NCI-H187 (cell line): ENCODE results near the gene IQGAP2.

ENCODE experiments used
- DNase-seq, 2 experiments: peaks; one replicate each; lab custom pipeline; 2025; lab: John Stamatoyannopoulos, UW

The IQGAP2 gene

DNA sequence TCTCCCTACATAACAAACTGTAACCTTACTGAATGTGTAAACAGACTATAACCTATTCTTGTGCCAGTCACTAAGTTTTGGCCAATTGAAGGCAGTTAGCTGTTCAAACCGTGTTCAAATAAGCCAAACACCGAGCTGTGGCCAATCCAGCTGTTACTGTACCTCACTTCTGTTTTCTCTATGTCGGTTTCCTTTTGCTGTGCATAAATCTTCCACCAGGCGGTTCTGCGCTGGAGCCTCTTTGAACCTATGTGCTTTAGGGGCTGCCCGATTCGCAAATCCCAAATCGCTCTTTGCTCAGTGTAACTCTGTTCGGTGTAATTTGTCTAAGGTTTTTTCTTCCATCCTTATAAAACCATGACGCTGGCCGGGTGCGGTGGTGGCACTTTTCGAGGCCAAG is 344.6 kb downstream of the IQGAP2 start:
- DNase-seq: no peak

GRCh38 chr5:76751291-76751690 is 348.2 kb downstream of the IQGAP2 start:
- no peak for DNase-seq

GRCh38 chr5:76754668-76755078 is 351.6 kb downstream of the IQGAP2 start:
- DNase-seq: peak; percentile 15 to 35

DNA sequence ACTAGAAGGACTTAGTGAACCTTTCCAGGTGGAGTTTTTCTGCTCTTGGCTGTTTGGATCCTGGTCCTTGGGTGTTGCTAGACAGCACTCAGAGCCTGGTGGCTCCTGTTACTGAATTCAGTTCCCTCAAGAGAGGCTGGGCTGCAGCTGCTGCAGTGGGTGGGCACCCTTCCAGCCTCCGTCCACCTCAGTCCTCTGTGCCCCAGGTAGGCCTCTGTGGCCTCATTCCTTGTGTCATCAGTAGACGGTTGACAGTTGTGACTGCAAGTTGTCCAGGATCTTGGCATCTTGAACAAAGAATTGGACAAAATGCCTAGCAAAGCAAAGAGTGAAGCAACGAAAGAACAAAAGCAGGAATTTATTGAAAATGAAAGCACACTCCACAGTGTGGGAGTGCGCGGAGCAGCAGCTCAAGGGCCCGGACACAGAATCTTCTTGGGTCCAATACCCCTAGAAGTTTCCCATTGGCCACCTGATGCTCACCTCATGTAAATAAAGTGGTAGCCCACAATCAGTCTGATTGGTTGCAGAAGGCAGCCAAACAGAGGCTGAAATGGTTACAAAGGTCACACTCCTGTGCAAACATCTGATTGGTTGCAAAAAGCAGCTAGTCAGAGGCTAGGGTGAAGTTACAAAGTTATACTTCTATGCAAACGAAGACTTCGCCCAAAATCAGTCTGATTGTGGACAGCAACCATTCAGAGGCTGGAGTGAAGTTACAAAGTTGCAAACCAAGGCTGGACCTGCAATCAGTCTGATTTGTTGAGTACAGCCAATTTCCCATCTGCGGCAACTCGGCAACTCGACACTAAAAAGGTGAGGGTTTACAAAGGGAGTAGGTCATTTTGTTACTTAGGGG is 352.9 kb downstream of the IQGAP2 start:
- DNase-seq: no peak

DNA sequence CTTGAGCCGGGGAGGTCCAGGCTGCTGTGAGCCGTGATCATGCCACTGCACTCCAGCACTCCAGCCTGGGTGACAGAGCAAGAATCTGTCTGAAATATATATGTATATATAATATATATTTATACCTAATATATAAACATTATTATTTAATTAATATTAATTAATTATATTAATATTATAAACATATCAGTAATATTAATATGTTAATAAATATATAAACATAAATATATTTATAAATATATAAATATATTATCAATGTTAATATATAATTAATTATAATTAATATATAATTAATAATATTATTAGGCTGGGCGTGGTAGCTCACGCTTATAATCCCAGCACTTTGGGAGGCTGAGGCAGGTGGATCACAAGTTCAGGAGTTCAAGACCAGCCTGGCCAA is 354.0 kb downstream of the IQGAP2 start:
- no peak for DNase-seq
